ENCODE data around the gene TTLL8. TPM values are rescaled to one million over a fixed set of nuclear protein-coding genes. Genes with fewer than 3 reads are reported as not detected.

The TTLL8 gene
- polyA plus RNA-seq, 3 donors, result not detected

DNA sequence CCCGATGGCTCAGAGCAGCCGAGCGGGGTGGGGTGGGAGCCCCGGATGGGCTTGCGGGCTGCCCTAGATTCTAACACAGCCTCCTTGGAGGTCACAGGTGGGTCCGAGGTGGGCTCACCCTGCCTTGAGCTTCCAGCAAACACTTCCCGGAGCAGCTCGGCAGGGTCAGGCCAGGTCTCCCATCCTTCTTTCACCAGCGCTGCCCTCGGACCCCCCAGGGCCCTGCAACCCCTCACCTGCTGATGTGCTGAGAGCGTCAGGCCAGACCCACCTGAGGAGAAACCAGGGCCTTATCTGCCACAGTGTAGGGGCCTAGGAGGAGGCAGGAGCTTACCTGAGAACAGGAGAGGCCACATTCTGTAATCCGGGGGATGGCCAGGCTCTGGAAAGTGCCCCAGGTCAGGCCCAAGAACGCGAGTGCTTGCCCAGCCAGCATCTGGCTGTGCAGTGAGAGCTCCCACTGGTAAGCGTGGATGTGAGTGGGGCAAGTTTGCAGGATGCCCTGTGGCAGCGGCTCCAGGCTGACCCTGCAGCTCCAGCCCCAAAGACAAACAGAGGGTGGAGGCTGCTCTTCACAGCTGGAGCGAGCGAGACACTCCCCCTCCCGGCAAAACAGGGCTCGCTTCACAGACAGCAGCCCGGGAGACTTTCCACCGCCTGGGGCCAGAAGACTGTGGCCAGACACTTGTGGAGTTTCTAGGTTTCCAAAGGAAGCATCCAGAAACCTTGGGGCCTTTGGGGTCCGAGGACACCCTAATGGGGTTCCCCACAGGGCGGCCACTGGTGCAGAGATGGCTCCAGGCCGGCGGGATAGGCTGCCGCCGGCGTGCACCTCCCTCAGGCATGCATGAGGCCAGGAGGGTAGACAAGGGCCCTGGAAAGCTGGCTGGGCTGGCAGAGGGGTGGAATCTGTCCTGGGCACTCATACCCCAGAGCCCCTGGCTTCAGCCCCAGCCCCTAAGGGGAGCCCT is 45.6 kb downstream of the TTLL8 start, which contains the start of gene IL17REL:
TSS of gene IL17REL (minus strand) at position 555 of the 971 bp plus-strand sequence. CDS start at position 436, 119 bp downstream.
- DNase-seq (ENCODE audit: extremely low read depth in 1 of 11, low read depth in 9 of 11, low spot score in 4 of 11), result no peak

DNA sequence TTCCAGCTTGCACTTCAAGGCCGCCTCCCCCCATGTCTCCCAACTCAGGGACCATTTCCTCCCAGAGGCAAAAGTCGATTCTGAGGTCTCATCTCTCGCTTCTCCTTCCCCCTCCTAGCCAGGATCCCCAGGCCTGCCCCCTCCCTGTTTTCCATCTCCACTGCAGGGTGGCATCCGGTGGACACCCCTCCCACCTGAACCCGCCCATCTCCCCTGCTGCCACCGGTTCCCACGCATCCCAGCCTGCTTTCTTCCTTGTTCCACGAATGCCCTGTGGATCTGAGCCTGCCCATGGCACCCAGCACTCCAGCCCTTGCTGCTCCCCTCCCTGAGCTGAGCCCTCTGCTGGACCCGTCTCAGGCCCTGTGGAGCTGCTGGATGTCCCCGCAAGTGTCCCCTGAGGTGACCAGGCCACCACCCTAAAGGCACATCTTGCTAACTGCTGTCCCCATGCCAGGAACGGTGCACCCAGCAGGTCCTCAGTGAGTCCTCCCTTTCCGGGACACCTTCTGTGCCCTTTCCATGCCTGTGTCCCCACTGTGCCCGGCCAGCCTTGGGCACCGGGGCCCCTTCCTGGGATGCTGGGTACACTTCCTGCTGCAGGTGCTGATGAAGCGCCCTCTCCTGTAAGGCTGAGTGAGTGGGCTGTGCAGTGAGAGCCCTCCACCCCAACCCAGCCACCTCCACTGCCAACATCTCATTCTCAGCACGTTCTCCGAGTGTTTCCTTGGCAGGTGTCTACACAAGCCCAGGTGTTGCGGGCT is 46.5 kb downstream of the TTLL8 start:
- no peak for DNase-seq (ENCODE audit: extremely low read depth in 1 of 11, low read depth in 9 of 11, low spot score in 4 of 11)

DNA sequence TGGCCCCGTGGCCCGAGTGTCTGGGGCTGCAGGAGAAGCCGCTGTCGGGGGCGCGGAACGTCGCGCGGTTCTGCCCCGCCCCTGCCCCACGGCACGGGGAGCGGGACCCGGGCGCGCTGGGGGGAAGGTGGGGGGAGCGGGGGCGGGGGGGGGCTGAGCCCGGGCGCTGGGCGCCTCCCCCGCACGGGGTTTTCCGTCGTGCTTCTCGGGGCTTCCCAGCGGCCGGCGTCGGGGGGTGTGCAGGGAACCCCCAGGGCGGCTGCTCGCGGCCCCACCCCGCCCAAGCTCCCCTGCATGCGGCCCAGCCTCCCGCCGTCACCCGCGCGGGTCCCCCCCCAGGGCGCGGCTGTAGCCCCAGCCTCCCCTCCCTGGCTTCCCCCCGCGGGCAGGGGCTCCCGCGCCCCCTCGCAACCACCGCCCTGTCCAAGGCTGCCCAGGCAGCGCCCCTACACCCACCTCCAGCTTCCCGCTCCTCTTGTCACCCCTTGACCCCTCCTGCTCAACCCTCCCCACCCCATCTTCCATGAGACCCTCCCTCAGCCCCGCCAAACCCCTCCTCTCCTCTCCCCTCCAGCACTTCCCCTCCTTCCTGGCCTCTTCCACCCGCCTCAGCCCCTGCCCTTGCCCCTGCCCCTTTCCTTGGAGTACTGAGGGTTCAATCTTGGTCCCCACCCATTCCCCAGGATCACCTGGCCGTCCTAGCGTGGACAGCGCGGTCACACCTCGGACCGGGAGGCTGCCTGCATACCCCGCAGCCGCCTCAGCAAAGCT is 47.2 kb downstream of the TTLL8 start:
- no peak for DNase-seq (ENCODE audit: extremely low read depth in 1 of 11, low read depth in 9 of 11, low spot score in 4 of 11)

DNA sequence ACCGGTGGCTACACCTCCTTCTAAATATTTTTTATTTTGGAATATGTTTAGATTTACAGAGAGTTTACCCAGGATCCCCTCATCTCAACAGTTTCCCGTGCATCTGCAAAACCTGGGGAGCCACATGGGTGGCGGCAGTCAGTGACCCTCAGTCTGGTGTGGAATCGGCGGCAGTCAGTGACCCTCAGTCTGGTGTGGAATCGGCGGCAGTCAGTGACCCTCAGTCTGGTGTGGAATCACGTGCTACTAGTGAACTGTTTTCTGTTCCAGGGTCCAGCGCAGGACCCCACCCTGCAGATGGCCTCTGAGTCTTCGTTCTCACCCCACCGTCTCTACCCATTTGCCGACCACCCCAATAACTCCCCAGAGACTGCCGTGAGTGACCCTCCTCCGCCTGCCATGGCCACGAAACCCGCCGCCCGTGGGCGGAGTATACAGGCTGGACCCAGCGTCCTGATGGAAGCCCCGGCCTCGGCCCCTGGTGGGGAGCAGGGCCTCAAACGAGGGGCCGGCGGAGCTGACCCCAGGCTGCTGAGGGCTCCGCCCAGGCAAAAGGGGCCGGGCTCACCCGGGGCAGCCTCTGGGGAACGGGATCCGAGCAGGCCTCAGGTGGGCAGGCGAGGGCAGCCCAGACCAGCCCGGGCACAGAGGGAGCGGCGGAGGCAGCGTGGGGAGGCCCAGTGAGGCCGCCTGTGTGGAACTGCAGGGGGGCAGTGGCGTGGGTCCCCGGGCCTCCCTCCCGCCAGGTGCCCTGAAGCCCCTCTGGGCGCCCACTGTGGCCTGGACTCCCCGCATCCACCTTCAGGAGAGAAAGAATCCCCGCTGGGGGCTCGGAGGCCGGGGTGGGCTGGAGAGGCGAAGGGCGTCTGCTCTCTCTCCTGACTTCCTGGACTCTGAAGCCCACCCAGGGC is 48.1 kb downstream of the TTLL8 start:
- DNase-seq (ENCODE audit: extremely low read depth in 1 of 11, low read depth in 9 of 11, low spot score in 4 of 11), result no peak

DNA sequence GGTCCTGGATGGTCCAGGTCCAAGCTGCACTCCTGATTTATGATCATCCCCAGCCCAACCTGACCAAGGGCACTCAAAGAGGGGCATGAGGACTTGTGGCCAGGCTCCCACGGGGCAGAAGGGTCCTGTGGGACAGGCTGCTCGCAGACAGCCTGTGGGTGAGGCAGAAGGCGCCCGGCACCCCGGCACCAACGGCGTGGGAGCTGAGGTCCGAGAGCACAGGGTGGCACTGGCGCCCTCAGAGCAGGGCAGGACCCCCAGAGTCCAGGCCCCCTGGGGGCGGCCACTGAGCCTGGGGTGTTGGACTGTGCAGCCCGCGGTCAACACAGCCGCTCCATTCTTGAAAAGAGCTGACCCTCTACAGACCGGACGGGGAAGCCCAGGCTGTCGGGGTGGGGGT is 48.8 kb downstream of the TTLL8 start:
- no peak for DNase-seq (ENCODE audit: extremely low read depth in 1 of 11, low read depth in 9 of 11, low spot score in 4 of 11)

DNA sequence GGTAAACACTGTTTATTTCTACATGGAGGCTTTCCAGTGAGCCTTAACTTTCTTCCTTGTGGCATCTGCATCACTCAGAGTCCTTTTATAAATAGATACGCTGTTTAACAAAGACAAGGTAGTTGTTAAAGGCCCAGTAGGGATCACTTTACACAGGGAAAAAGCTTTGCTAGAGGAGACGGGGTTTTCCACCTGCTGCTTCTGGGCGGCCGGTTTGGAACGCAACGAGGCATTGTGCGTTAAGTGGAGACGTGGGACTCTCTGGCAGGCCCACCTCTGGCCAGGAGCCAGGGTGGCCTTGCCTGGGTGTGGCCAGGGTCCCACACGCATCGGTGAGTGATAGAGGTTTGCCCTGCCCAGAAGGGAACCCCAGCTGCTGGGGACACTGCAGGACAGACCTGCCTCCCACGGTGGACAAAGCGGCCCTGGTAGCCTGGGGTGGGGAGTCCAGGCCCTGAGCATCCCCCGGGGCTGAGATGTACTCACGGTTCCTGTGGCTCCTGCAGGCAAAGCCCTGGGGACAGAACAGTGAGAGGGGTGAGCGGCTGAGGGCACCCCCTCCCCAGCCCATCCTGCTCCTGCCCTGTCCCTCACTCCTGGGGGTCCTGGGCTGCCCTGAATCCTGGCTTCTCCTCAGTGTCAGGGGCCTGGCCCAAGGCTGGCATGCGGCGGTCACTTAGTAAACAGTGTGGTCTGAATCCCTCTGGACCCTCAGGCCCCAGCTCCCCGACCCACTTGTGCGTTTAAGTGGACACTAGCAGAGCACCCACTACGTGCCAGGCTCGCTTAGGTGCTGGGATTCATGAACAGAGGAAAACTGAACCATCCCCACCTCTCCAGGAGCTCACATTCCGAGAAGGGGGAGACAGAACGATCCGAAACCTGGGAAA is 49.7 kb downstream of the TTLL8 start:
- no peak for DNase-seq (ENCODE audit: extremely low read depth in 1 of 11, low read depth in 9 of 11, low spot score in 4 of 11)

DNA sequence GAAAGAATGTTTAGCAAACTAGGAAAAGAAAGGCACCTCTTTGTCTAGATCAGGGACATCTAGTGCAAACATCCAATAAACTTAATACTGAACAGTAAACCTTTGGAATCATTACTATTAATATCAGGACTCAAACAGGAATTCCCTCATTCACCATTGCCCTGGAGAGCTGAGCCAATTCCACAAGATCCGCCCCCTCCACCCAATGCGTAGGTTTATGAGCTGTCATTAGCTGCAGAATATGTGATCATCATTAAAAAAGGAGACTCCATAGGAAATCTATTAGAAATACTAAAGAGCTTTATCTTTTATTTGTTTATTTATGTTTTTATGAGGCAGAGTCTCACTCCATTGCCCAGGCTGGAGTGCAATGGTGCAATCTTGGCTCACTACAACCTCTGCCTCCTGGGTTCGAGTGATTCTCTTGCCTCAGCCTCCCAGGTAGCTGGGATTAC is 51.0 kb downstream of the TTLL8 start:
- DNase-seq (ENCODE audit: extremely low read depth in 1 of 11, low read depth in 9 of 11, low spot score in 4 of 11), result no peak

DNA sequence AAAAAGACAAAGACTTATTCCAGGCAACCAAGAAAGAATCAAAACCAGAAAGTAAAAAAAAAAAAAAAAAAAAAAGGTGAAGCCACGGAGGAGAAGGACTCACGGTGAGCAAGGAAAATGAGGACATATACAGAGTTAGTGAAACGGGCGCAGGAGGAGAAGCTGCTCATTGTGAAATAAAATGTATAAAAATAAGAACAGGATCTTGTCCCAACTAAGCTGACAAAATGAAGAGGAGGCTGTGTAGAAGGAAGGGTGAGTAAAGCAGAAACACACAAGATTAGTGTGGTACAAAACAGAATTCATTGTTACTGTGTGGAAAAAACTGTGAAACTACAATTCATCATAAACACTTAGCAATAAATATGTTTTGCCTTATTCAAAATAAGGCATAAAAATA is 53.2 kb downstream of the TTLL8 start:
- no peak for DNase-seq (ENCODE audit: extremely low read depth in 1 of 11, low read depth in 9 of 11, low spot score in 4 of 11)

DNA sequence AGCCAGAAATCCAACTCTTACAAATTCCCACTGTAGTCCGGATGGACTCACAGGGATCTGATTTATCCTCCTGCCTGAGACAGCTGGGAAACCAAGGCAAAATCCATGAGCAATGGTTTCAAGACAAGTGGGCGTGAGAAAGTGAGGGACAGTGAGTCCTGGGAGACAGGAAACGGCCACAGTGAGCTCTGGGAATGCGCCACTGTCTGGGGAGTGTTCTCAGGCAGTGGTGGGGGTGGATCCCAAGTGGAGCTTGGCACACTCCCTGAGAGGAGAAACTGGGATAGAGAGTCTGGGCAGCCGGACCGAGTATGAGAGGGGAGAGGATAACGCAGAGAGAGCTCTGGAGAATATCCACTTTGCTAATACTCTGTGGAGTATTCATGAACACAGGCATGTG is 55.3 kb downstream of the TTLL8 start:
- DNase-seq (ENCODE audit: extremely low read depth in 1 of 11, low read depth in 9 of 11, low spot score in 4 of 11), result no peak

DNA sequence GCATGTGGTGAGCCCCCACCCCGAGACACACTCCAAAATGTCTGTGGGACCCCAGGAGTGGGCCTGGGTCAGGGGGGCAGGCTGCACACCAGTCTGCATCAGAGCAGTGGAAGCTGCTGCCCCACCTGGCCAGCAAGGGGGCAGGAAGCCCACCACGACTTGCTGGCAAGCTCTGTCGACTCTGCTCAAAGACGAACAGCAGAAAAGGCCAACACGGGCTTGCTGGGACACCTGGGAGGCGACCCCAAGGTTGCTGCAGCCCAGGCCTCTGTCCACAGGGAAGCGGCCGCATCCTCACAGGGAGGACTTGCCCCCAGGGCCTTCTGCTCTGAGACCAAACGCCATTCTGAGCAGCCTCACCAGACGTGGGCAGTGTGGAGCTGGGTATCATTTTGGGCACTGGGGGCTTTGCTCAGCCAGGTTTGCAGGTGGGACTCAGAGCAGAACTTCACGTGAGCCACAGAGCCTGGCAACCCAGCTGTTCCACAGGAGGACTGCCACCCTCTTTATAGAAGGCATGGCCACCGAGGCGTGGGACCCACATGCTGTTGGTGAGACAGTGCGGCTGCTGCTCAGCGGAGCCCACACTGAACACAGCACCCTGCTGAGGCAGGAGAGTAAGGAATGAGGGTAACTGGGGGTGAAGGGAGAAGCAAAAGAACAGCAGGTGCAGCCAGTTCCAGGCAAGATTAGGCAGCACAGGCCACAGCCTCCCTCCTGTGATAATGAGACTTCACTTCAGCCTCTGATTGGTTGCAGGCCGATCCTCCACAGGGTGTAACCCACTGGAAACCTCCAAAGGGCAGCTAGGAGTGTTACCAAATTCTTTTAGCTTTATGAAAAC is 56.5 kb downstream of the TTLL8 start:
- DNase-seq (ENCODE audit: extremely low read depth in 1 of 11, low read depth in 9 of 11, low spot score in 4 of 11), result no peak

DNA sequence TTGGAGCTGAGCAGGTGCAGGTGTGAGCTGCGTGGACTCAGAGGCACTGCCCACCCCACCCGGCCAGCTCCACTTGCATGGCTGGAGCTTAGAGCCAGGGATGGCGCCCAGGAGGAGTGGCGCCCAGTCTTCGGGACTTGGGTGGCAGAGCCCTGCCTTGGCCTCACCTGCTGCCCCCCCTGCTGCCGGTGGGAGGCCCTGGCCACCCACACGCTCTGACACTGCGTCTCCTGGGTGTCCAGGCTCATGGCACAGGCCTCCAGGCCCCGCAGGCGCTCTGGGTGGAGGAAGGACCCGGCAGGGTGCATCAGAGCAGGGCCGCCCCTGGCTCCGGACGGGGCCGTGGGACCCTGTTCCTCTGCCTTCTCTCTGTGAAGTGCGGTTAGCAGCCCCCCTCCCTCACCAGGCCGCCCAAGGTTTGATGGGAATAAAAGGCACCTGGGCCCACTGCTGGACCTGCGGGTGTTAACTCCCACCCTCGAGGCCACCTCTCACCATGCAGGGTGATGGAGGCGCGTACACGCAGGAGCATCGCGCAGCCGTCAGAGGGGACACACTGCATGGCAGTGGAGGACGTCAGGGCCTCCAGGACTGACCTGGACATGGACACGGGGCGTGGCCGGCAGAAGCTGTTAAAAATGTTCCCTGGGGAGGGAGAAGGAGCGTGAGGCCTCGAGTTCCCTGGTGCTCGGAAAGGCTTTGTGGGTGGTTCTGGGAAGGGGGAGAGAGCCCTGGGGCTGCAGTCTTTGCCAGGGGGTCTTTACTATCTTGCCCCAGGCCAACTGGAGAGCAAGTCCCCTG is 57.3 kb downstream of the TTLL8 start:
- no peak for DNase-seq (ENCODE audit: extremely low read depth in 1 of 11, low read depth in 9 of 11, low spot score in 4 of 11)

DNA sequence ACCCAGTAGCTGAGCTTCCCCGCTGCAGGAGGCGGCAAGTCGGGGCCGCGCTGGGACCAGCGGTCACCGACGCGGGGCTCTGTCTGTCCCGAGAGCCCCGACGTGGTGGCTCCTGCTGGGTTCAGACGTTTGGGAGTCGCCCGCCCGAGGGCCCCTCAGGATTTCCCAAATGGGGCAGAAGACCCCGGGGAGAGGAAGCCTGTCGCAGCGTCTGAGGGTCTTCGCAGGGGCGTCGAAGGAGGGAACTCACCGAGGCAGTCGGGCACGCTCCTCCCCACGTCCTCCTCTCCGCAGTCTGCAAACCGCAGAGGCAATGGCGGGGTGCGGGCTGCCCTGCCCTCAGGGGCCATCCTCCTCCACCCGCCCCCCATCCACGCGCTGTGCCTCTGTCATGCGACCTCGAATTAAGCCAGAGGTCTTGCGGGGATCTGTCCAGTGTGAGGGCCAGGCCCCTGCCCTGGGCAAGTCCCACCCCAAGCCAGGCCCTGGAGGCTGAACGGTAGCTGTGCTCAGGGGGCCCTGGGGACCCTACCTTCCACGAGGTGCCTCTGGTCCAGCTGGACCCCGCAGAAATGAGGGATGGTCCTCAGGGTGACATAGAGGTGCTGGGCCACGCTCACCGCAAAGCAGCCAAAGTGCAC is 58.0 kb downstream of the TTLL8 start:
- DNase-seq (ENCODE audit: extremely low read depth in 1 of 11, low read depth in 9 of 11, low spot score in 4 of 11), result no peak

DNA sequence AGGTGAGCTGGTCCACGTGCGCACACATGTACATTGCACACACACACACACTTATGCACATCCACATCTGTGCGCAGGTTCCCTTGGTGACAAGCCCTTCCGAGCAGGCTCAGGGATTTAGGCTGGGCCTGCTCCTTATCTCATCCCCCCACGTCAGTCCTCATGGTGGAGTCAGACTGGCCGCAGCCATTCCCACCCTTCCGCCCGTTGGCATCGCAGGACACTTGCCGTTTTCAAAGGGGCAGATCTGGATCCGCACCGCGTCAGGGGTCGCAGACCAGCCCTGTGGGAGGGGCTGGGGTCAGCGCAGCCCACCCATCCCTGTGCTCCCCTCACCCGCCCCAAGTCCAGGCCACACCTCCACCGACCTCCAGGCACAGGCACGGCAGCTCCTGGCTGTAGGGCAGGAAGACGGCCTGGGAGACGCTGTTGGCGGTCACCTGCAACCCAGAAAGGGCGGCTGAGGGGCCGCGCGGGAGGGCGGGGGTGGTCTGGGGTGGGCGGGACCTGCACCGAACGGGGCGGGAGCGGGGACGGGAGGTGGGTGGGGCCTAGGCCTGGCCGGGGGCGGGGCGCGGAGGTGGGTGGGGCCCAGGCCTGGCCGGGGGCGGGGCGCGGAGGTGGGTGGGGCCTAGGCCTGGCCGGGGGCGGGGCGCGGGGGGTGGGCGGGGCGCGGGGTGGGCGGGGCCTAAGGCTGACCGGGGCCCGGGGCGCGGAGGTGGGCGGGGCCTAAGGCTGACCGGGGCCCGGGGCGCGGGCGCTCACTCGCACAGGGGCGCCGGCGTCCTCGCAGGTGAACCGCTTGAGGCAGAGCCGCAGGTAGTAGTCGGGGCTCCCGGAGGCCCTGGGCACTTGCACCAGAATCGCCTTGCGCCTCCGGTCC is 58.8 kb downstream of the TTLL8 start:
- no peak for DNase-seq (ENCODE audit: extremely low read depth in 1 of 11, low read depth in 9 of 11, low spot score in 4 of 11)

DNA sequence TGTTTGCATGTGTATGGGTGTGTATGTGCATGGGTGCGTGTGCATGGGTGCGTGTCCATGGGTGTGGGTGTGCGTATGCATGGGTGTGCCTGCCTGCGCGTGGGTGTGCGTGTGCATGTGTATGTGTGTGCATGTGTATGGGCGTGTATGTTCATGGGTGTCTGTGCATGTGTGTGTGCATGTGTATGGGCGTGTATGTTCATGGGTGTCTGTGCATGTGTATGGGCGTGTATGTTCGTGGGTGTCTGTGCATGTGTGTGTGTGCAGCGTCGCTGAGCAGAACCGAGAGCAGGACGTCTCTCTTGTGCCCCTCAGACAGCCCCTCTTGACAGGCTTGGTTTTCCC is 59.4 kb downstream of the TTLL8 start:
- no peak for DNase-seq (ENCODE audit: extremely low read depth in 1 of 11, low read depth in 9 of 11, low spot score in 4 of 11)
